HEK293 (cell line): ENCODE data around the gene NEIL1.

Experiments
- MEIS1 ChIP-seq: sonication (generic); formaldehyde crosslinking; IDR thresholded peaks from 2 replicates; pipeline ENCODE4 v1.8.1; 2022; ENCODE audit warnings: missing genetic modification reagents, mild to moderate bottlenecking, borderline replicate concordance
- SCRT2 ChIP-seq: fragments of 450-650 bp; formaldehyde crosslinking; IDR thresholded peaks from 2 replicates; pipeline ENCODE4 v1.5.1; 2016; ENCODE audit warnings: missing biosample characterization, missing genetic modification characterization
- SP2 ChIP-seq: fragments of 450-650 bp; formaldehyde crosslinking; IDR thresholded peaks from 2 replicates; pipeline ENCODE4 v1.5.1; 2016; ENCODE audit warnings: missing biosample characterization, missing genetic modification characterization
- ZIC2 ChIP-seq: fragments of 450-650 bp; formaldehyde crosslinking; IDR thresholded peaks from 2 replicates; pipeline ENCODE4 v1.5.1; 2016; ENCODE audit warnings: missing biosample characterization, missing genetic modification characterization
- ZNF23 ChIP-seq: fragments of 450-650 bp; formaldehyde crosslinking; IDR thresholded peaks from 2 replicates; pipeline ENCODE4 v1.5.1; 2016; ENCODE audit warnings: missing biosample characterization, missing genetic modification characterization, borderline replicate concordance
- ZNF274 ChIP-seq, 2 experiments: fragments of 200-500 bp in 1 of 2; fragments of 450-650 bp in 1 of 2; sonication (Bioruptor generic) in 1 of 2; formaldehyde crosslinking in 1 of 2; IDR thresholded peaks; 2 replicates each; pipeline versions ENCODE4 v1.5.1 to v1.6.1; 2014 to 2016; ENCODE audit warnings: borderline replicate concordance in 1 of 2, inconsistent platforms in 1 of 2, low read length in 1 of 2, missing biosample characterization in 1 of 2, missing genetic modification characterization in 1 of 2
- ZNF571 ChIP-seq: fragments of 450-650 bp; formaldehyde crosslinking; IDR thresholded peaks from 2 replicates; pipeline ENCODE4 v1.5.0; 2017; ENCODE audit warnings: missing biosample characterization, missing genetic modification characterization
- TF ChIP-seq, protein P1 (sequence below): fragments of 450-650 bp; formaldehyde crosslinking; IDR thresholded peaks from 2 replicates; pipeline ENCODE4 v1.5.1; 2016; ENCODE audit warnings: missing biosample characterization, missing genetic modification characterization
- TF ChIP-seq, protein P2 (sequence below): fragments of 450-650 bp; formaldehyde crosslinking; IDR thresholded peaks from 2 replicates; pipeline ENCODE4 v1.5.1; 2016; ENCODE audit warnings: missing biosample characterization, missing genetic modification characterization
- TF ChIP-seq, protein P3 (sequence below): fragments of 450-650 bp; formaldehyde crosslinking; IDR thresholded peaks from 2 replicates; pipeline ENCODE4 v1.5.1; 2016; ENCODE audit warnings: missing biosample characterization, missing genetic modification characterization

DNA sequence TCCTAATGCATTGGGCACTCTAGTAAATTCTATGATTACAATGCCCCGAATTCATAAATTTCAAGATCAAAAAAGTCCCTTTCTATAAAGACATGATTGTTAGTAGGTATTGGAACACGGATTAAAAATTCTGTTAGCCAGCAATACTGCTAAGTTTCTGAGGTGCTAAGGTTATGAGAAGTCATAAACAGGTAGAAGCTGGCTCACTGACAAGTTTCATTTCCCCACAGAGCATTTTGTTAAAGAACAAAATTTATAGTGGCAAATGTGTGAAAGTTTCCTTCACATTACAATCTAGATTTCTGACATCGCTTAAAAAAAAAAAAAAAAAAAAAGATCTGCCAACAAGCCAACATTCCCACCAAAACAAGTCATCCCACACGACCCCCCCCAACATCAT is 33.9 kb downstream of the NEIL1 start:
- TF ChIP-seq, protein P1, sequence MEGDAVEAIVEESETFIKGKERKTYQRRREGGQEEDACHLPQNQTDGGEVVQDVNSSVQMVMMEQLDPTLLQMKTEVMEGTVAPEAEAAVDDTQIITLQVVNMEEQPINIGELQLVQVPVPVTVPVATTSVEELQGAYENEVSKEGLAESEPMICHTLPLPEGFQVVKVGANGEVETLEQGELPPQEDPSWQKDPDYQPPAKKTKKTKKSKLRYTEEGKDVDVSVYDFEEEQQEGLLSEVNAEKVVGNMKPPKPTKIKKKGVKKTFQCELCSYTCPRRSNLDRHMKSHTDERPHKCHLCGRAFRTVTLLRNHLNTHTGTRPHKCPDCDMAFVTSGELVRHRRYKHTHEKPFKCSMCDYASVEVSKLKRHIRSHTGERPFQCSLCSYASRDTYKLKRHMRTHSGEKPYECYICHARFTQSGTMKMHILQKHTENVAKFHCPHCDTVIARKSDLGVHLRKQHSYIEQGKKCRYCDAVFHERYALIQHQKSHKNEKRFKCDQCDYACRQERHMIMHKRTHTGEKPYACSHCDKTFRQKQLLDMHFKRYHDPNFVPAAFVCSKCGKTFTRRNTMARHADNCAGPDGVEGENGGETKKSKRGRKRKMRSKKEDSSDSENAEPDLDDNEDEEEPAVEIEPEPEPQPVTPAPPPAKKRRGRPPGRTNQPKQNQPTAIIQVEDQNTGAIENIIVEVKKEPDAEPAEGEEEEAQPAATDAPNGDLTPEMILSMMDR (tag by site-specific recombination), result no peak
- TF ChIP-seq ZNF274 (IDR thresholded peaks at IDR 0.05; ENCODE audit: low read length) (no peak), ZNF274 (tag by site-specific recombination; IDR thresholded peaks at IDR 0.05; ENCODE audit: borderline replicate concordance) (no peak), SCRT2 (tag by site-specific recombination) (no peak), ZNF23 (tag by site-specific recombination) (no peak), SP2 (no peak), MEIS1 (CRISPR knock-in tag) (no peak), ZNF571 (no peak), ZIC2 (tag by site-specific recombination) (no peak)
- TF ChIP-seq, protein P2, sequence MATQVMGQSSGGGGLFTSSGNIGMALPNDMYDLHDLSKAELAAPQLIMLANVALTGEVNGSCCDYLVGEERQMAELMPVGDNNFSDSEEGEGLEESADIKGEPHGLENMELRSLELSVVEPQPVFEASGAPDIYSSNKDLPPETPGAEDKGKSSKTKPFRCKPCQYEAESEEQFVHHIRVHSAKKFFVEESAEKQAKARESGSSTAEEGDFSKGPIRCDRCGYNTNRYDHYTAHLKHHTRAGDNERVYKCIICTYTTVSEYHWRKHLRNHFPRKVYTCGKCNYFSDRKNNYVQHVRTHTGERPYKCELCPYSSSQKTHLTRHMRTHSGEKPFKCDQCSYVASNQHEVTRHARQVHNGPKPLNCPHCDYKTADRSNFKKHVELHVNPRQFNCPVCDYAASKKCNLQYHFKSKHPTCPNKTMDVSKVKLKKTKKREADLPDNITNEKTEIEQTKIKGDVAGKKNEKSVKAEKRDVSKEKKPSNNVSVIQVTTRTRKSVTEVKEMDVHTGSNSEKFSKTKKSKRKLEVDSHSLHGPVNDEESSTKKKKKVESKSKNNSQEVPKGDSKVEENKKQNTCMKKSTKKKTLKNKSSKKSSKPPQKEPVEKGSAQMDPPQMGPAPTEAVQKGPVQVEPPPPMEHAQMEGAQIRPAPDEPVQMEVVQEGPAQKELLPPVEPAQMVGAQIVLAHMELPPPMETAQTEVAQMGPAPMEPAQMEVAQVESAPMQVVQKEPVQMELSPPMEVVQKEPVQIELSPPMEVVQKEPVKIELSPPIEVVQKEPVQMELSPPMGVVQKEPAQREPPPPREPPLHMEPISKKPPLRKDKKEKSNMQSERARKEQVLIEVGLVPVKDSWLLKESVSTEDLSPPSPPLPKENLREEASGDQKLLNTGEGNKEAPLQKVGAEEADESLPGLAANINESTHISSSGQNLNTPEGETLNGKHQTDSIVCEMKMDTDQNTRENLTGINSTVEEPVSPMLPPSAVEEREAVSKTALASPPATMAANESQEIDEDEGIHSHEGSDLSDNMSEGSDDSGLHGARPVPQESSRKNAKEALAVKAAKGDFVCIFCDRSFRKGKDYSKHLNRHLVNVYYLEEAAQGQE (tag by site-specific recombination), result no peak
- TF ChIP-seq, protein P3, sequence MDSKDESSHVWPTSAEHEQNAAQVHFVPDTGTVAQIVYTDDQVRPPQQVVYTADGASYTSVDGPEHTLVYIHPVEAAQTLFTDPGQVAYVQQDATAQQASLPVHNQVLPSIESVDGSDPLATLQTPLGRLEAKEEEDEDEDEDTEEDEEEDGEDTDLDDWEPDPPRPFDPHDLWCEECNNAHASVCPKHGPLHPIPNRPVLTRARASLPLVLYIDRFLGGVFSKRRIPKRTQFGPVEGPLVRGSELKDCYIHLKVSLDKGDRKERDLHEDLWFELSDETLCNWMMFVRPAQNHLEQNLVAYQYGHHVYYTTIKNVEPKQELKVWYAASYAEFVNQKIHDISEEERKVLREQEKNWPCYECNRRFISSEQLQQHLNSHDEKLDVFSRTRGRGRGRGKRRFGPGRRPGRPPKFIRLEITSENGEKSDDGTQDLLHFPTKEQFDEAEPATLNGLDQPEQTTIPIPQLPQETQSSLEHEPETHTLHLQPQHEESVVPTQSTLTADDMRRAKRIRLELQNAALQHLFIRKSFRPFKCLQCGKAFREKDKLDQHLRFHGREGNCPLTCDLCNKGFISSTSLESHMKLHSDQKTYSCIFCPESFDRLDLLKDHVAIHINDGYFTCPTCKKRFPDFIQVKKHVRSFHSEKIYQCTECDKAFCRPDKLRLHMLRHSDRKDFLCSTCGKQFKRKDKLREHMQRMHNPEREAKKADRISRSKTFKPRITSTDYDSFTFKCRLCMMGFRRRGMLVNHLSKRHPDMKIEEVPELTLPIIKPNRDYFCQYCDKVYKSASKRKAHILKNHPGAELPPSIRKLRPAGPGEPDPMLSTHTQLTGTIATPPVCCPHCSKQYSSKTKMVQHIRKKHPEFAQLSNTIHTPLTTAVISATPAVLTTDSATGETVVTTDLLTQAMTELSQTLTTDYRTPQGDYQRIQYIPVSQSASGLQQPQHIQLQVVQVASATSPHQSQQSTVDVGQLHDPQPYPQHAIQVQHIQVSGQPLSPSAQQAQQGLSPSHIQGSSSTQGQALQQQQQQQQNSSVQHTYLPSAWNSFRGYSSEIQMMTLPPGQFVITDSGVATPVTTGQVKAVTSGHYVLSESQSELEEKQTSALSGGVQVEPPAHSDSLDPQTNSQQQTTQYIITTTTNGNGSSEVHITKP (tag by site-specific recombination), result no peak
